ENCODE data around the gene CDT1. TPM values are rescaled to one million over a fixed set of nuclear protein-coding genes. Genes with fewer than 3 reads are reported as not detected.
"Not testable (repeated sequence)": the region's sequence is repeated elsewhere in the genome, so short reads cannot be mapped to it uniquely, and the experiment has no call there.

CDT1 gene
- total and polyA plus RNA-seq, 5 donors, result 0.27 to 3.1 (median 0.67) TPM

- H3K9me3 ChIP-seq (ENCODE audit: control insufficient read depth, low read length), result no peaks in the 10 kb centered on the region
- intact Hi-C loops (cut with DNase I), result no loop called here
- H3K27me3 ChIP-seq (ENCODE audit: control insufficient read depth, insufficient read depth), result no peaks in the 10 kb centered on the region
- ATAC-seq (peak in 1 of 2 donors; percentile 2), DNase-seq (peak in 1 of 3 donors; percentile 61)
- H3K4me3 ChIP-seq (ENCODE audit: low read length), result no peak overlapping the region
- H3K27ac ChIP-seq (ENCODE audit: low read length), result no peak overlapping the region
- H3K4me1 ChIP-seq (ENCODE audit: control insufficient read depth, insufficient read depth, low read length), result peaks cover 25% of the 10 kb centered on the region
- WGBS, result 72% methylated on average over 30 of the region's 30 CpGs
Observed at GRCh38 chr16:88769617-88770460, 33.8 kb upstream of the CDT1 start.

GRCh38 chr16:88770461-88771293 lies 32.9 kb upstream of the CDT1 start:
- H3K27me3 ChIP-seq (ENCODE audit: control insufficient read depth, insufficient read depth), result no peaks in the 10 kb centered on the region
- peak; percentile 1 to 8 for ATAC-seq
- H3K4me3 ChIP-seq (ENCODE audit: low read length), result no peak overlapping the region
- no peaks in the 10 kb centered on the region for H3K9me3 ChIP-seq (ENCODE audit: control insufficient read depth, low read length)
- WGBS, result 55% methylated on average over 41 of the region's 41 CpGs
- DNase-seq, result peak in 2 of 3 donors; percentile 53 to 67
- H3K27ac ChIP-seq (ENCODE audit: low read length), result no peak overlapping the region
- peaks cover 25% of the 10 kb centered on the region for H3K4me1 ChIP-seq (ENCODE audit: control insufficient read depth, insufficient read depth, low read length)
- intact Hi-C loops (cut with DNase I), result no loop called here

- H3K4me3 ChIP-seq (ENCODE audit: low read length), result no peak overlapping the region
- peaks cover 25% of the 10 kb centered on the region for H3K4me1 ChIP-seq (ENCODE audit: control insufficient read depth, insufficient read depth, low read length)
- no peak for DNase-seq
- H3K27ac ChIP-seq (ENCODE audit: low read length), result no peak overlapping the region
- no peaks in the 10 kb centered on the region for H3K27me3 ChIP-seq (ENCODE audit: control insufficient read depth, insufficient read depth)
- H3K9me3 ChIP-seq (ENCODE audit: control insufficient read depth, low read length), result no peaks in the 10 kb centered on the region
- intact Hi-C loops (cut with DNase I), result no loop called here
- WGBS, result 86% methylated on average over 19 of the region's 19 CpGs
- ATAC-seq, result no peak
Observed at GRCh38 chr16:88771294-88771772, 32.3 kb upstream of the CDT1 start.

GRCh38 chr16:88771781-88772180 lies 31.8 kb upstream of the CDT1 start:
- 98% methylated on average over 18 of the region's 23 CpGs for WGBS
- H3K4me3 ChIP-seq (ENCODE audit: low read length); H3K9me3 ChIP-seq (ENCODE audit: control insufficient read depth, low read length); ATAC-seq; DNase-seq; intact Hi-C loops (cut with DNase I); H3K27ac ChIP-seq (ENCODE audit: low read length); H3K27me3 ChIP-seq (ENCODE audit: control insufficient read depth, insufficient read depth): not testable (repeated sequence)
- H3K4me1 ChIP-seq (ENCODE audit: control insufficient read depth, insufficient read depth, low read length), result peaks cover 25% of the 10 kb centered on the region

GRCh38 chr16:88772871-88773811 lies 30.4 kb upstream of the CDT1 start:
- intact Hi-C loops (cut with DNase I), result no loop called here
- 36% methylated on average over 29 of the region's 29 CpGs for WGBS
- ATAC-seq (peak; percentile 15 to 34), DNase-seq (peak; percentile 73 to 85 (median 84))
- Histone ChIP-seq H3K27ac (ENCODE audit: low read length) (no peak overlapping the region), H3K4me1 (ENCODE audit: control insufficient read depth, insufficient read depth, low read length) (peaks cover 16% of the 10 kb centered on the region), H3K9me3 (ENCODE audit: control insufficient read depth, low read length) (no peaks in the 10 kb centered on the region), H3K4me3 (ENCODE audit: low read length) (no peak overlapping the region), H3K27me3 (ENCODE audit: control insufficient read depth, insufficient read depth) (no peaks in the 10 kb centered on the region)

- intact Hi-C loops (cut with DNase I), result no loop called here
- H3K4me1 ChIP-seq (ENCODE audit: control insufficient read depth, insufficient read depth, low read length), result peaks cover 9% of the 10 kb centered on the region
- no peaks in the 10 kb centered on the region for H3K27me3 ChIP-seq (ENCODE audit: control insufficient read depth, insufficient read depth)
- no peak overlapping the region for H3K27ac ChIP-seq (ENCODE audit: low read length)
- peak; percentile 75 to 87 for ATAC-seq
- peak; percentile 91 to 95 (median 92) for DNase-seq
- H3K4me3 ChIP-seq (ENCODE audit: low read length), result no peak overlapping the region
- no peaks in the 10 kb centered on the region for H3K9me3 ChIP-seq (ENCODE audit: control insufficient read depth, low read length)
- WGBS, result 36% methylated on average over 12 of the region's 12 CpGs
Observed at GRCh38 chr16:88773812-88774291, 29.7 kb upstream of the CDT1 start.

- Histone ChIP-seq H3K4me1 (ENCODE audit: control insufficient read depth, insufficient read depth, low read length) (peaks cover 10% of the 10 kb centered on the region), H3K27ac (ENCODE audit: low read length) (no peak overlapping the region), H3K4me3 (ENCODE audit: low read length) (no peak overlapping the region), H3K9me3 (ENCODE audit: control insufficient read depth, low read length) (no peaks in the 10 kb centered on the region), H3K27me3 (ENCODE audit: control insufficient read depth, insufficient read depth) (no peaks in the 10 kb centered on the region)
- DNase-seq (no peak), ATAC-seq (no peak)
- intact Hi-C loops (cut with DNase I), result no loop called here
- WGBS, result 92% methylated on average over 32 of the region's 32 CpGs
Observed at GRCh38 chr16:88774544-88775393, 28.8 kb upstream of the CDT1 start.

GRCh38 chr16:88775825-88776224 lies 27.8 kb upstream of the CDT1 start:
- peak in 1 of 3 donors; percentile 32 for DNase-seq
- Histone ChIP-seq H3K27ac (ENCODE audit: low read length) (no peak overlapping the region), H3K9me3 (ENCODE audit: control insufficient read depth, low read length) (no peaks in the 10 kb centered on the region), H3K4me1 (ENCODE audit: control insufficient read depth, insufficient read depth, low read length) (peaks cover 12% of the 10 kb centered on the region), H3K27me3 (ENCODE audit: control insufficient read depth, insufficient read depth) (no peaks in the 10 kb centered on the region), H3K4me3 (ENCODE audit: low read length) (no peak overlapping the region)
- no peak for ATAC-seq
- intact Hi-C loops (cut with DNase I), result no loop called here
- WGBS, result 94% methylated on average over 18 of the region's 18 CpGs

GRCh38 chr16:88777471-88778270 lies 25.9 kb upstream of the CDT1 start:
- H3K4me3 ChIP-seq (ENCODE audit: low read length), result no peak overlapping the region
- intact Hi-C loops (cut with DNase I), result no loop called here
- 88% methylated on average over 34 of the region's 34 CpGs for WGBS

More at GRCh38 chr16:88777471-88778270, 25.9 kb upstream of the CDT1 start:
- peaks cover 9% of the 10 kb centered on the region for H3K4me1 ChIP-seq (ENCODE audit: control insufficient read depth, insufficient read depth, low read length)
- no peaks in the 10 kb centered on the region for H3K9me3 ChIP-seq (ENCODE audit: control insufficient read depth, low read length)
- DNase-seq (no peak), ATAC-seq (no peak)
- no peaks in the 10 kb centered on the region for H3K27me3 ChIP-seq (ENCODE audit: control insufficient read depth, insufficient read depth)
- H3K27ac ChIP-seq (ENCODE audit: low read length), result no peak overlapping the region
